Type B pancreatic cell (in vitro differentiated cells): Measurements from ENCODE around the gene ASPHD2. TPM values are rescaled to one million over a fixed set of nuclear protein-coding genes. Genes with fewer than 3 reads are reported as not detected.

ENCODE experiments used
- DNase-seq: peaks from one replicate; pipeline ENCODE4 v3.0.0; 2021; ENCODE audit warnings: mixed read lengths; ENCODE audit not compliant: unreplicated experiment; ENCODE audit errors: extremely low spot score
- H3K27ac Mint-ChIP-seq: 2 replicates; pipeline ENCODE4 v1.8.0; 2021; ENCODE audit warnings: mild to moderate bottlenecking, mixed read lengths
- H3K27me3 Mint-ChIP-seq: 2 replicates; pipeline ENCODE4 v1.8.0; 2021; ENCODE audit warnings: mixed read lengths
- H3K36me3 Mint-ChIP-seq: 2 replicates; pipeline ENCODE4 v1.8.0; 2021; ENCODE audit warnings: mixed read lengths
- H3K4me1 Mint-ChIP-seq: one replicate; pipeline ENCODE4 v1.8.0; 2021; ENCODE audit warnings: mixed read lengths; ENCODE audit not compliant: unreplicated experiment
- H3K4me3 Mint-ChIP-seq: 2 replicates; pipeline ENCODE4 v1.8.0; 2021; ENCODE audit warnings: mild to moderate bottlenecking, mixed read lengths
- H3K9me3 Mint-ChIP-seq: 2 replicates; pipeline ENCODE4 v1.8.0; 2021; ENCODE audit warnings: mixed read lengths
- CTCF ChIP-seq: fragments of 200-600 bp; sonication (generic); conservative IDR thresholded peaks from 2 replicates; pipeline ENCODE4 v1.5.0; 2021; ENCODE audit warnings: antibody characterized with exemption, mild to moderate bottlenecking
- total RNA-seq: library from RNA; stranded (reverse); gene quantifications from 2 replicates; pipeline ENCODE4 v1.2.1, GENCODE V29; 2021; ENCODE audit warnings: low replicate concordance

Gene ASPHD2
- total RNA-seq, 1 donor from 2014 or later = 2.4 TPM

GRCh38 chr22:26389125-26389524, 39.9 kb upstream of the ASPHD2 start:
- TF ChIP-seq CTCF = no peak
- Mint-ChIP-seq H3K4me3 (no peak overlapping the region), H3K4me1 (no peaks in the 10 kb centered on the region), H3K27me3 (peaks cover 39% of the 10 kb centered on the region), H3K9me3 (no peaks in the 10 kb centered on the region), H3K36me3 (no peaks in the 10 kb centered on the region), H3K27ac (no peak overlapping the region)
- no peak for DNase-seq

GRCh38 chr22:26391091-26391490, 38.0 kb upstream of the ASPHD2 start:
- TF ChIP-seq CTCF = no peak
- H3K4me1 Mint-ChIP-seq = peaks cover 5% of the 10 kb centered on the region
- no peak for DNase-seq
- H3K36me3 Mint-ChIP-seq = no peaks in the 10 kb centered on the region
- H3K27ac Mint-ChIP-seq = no peak overlapping the region
- no peaks in the 10 kb centered on the region for H3K9me3 Mint-ChIP-seq
- peaks cover 31% of the 10 kb centered on the region for H3K27me3 Mint-ChIP-seq
- H3K4me3 Mint-ChIP-seq = no peak overlapping the region

- DNase-seq = no peak
- H3K27me3 Mint-ChIP-seq = peaks cover 34% of the 10 kb centered on the region
- no peak overlapping the region for H3K4me3 Mint-ChIP-seq
- peaks cover 5% of the 10 kb centered on the region for H3K4me1 Mint-ChIP-seq
- no peaks in the 10 kb centered on the region for H3K9me3 Mint-ChIP-seq
- no peak for TF ChIP-seq CTCF
- H3K36me3 Mint-ChIP-seq = no peaks in the 10 kb centered on the region
- no peak overlapping the region for H3K27ac Mint-ChIP-seq
These were observed 37.4 kb upstream of the ASPHD2 start for GRCh38 chr22:26391623-26392022.

- H3K4me3 Mint-ChIP-seq = no peak overlapping the region
- no peaks in the 10 kb centered on the region for H3K36me3 Mint-ChIP-seq
- peaks cover 49% of the 10 kb centered on the region for H3K27me3 Mint-ChIP-seq
- DNase-seq = no peak
- H3K4me1 Mint-ChIP-seq = peaks cover 5% of the 10 kb centered on the region
- TF ChIP-seq CTCF = no peak
- H3K27ac Mint-ChIP-seq = no peak overlapping the region
- no peaks in the 10 kb centered on the region for H3K9me3 Mint-ChIP-seq
These were observed 35.1 kb upstream of the ASPHD2 start for GRCh38 chr22:26393929-26394328.

GRCh38 chr22:26394777-26395176, 34.3 kb upstream of the ASPHD2 start:
- H3K4me1 Mint-ChIP-seq = peaks cover 5% of the 10 kb centered on the region
- TF ChIP-seq CTCF = no peak
- DNase-seq = no peak
- no peak overlapping the region for H3K27ac Mint-ChIP-seq
- H3K27me3 Mint-ChIP-seq = peaks cover 49% of the 10 kb centered on the region
- H3K36me3 Mint-ChIP-seq = no peaks in the 10 kb centered on the region
- H3K4me3 Mint-ChIP-seq = no peak overlapping the region
- no peaks in the 10 kb centered on the region for H3K9me3 Mint-ChIP-seq

GRCh38 chr22:26395926-26396325, 33.1 kb upstream of the ASPHD2 start:
- H3K36me3 Mint-ChIP-seq = no peaks in the 10 kb centered on the region
- peaks cover 46% of the 10 kb centered on the region for H3K27me3 Mint-ChIP-seq
- DNase-seq = no peak
- H3K27ac Mint-ChIP-seq = no peak overlapping the region
- H3K9me3 Mint-ChIP-seq = no peaks in the 10 kb centered on the region
- peaks cover 5% of the 10 kb centered on the region for H3K4me1 Mint-ChIP-seq
- H3K4me3 Mint-ChIP-seq = no peak overlapping the region
- TF ChIP-seq CTCF = no peak
